ENCODE measurements around the gene H6PD.

H6PD gene

GRCh38 chr1:9262096-9262986, 27.8 kb downstream of the H6PD start:
- no peak overlapping the region for H3K4me3 ChIP-seq (ENCODE audit: low read depth in 1 of 2, low read length in 1 of 2)
- H3K27me3 ChIP-seq: no peaks in the 10 kb centered on the region
- TF ChIP-seq, protein P1, sequence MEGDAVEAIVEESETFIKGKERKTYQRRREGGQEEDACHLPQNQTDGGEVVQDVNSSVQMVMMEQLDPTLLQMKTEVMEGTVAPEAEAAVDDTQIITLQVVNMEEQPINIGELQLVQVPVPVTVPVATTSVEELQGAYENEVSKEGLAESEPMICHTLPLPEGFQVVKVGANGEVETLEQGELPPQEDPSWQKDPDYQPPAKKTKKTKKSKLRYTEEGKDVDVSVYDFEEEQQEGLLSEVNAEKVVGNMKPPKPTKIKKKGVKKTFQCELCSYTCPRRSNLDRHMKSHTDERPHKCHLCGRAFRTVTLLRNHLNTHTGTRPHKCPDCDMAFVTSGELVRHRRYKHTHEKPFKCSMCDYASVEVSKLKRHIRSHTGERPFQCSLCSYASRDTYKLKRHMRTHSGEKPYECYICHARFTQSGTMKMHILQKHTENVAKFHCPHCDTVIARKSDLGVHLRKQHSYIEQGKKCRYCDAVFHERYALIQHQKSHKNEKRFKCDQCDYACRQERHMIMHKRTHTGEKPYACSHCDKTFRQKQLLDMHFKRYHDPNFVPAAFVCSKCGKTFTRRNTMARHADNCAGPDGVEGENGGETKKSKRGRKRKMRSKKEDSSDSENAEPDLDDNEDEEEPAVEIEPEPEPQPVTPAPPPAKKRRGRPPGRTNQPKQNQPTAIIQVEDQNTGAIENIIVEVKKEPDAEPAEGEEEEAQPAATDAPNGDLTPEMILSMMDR (IDR thresholded peaks at IDR 0.05): no peak
- no peak overlapping the region for H3K27ac ChIP-seq
- H3K9me3 ChIP-seq: no peaks in the 10 kb centered on the region
- peaks cover 12 to 13% of the 10 kb centered on the region in 2 experiments for H3K4me1 ChIP-seq (ENCODE audit: control insufficient read depth in 1 of 2, insufficient read depth in 1 of 2, low read depth in 1 of 2, low read length in 1 of 2)
- H3K36me3 ChIP-seq: peaks cover 73% of the 10 kb centered on the region

DNA sequence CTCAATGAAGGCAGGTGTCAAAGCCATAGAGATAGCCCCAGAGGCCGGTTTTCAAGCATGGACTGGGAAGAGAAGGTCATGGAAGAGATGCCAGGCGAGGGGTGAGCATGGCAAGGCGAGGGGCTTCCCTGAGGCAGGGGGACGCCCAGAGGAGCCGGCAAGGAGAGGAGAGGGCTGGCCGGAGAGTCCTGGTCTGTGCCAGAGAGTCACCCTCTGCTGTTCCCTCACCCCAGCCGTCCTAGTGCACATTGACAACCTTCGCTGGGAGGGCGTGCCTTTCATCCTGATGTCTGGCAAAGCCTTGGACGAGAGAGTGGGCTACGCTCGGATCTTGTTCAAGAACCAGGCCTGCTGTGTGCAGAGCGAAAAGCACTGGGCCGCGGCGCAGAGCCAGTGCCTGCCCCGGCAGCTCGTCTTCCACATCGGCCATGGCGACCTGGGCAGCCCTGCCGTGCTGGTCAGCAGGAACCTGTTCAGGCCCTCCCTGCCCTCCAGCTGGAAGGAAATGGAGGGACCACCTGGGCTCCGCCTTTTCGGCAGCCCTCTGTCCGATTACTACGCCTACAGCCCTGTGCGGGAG, 28.8 kb downstream of the H6PD start:
- peaks cover 12 to 13% of the 10 kb centered on the region in 2 experiments for H3K4me1 ChIP-seq (ENCODE audit: control insufficient read depth in 1 of 2, insufficient read depth in 1 of 2, low read depth in 1 of 2, low read length in 1 of 2)
- no peak overlapping the region for H3K4me3 ChIP-seq (ENCODE audit: low read depth in 1 of 2, low read length in 1 of 2)
- peaks cover 71% of the 10 kb centered on the region for H3K36me3 ChIP-seq
- no peak overlapping the region for H3K27ac ChIP-seq
- no peaks in the 10 kb centered on the region for H3K27me3 ChIP-seq
- no peaks in the 10 kb centered on the region for H3K9me3 ChIP-seq
- TF ChIP-seq, protein P1 (IDR thresholded peaks at IDR 0.05): no peak

GRCh38 chr1:9263984-9264872, 29.7 kb downstream of the H6PD start:
- peaks cover 78% of the 10 kb centered on the region for H3K36me3 ChIP-seq
- H3K9me3 ChIP-seq: no peaks in the 10 kb centered on the region
- H3K27me3 ChIP-seq: no peaks in the 10 kb centered on the region
- H3K4me3 ChIP-seq (ENCODE audit: low read depth in 1 of 2, low read length in 1 of 2): no peak overlapping the region
- H3K27ac ChIP-seq: no peak overlapping the region
- peaks cover 12 to 13% of the 10 kb centered on the region in 2 experiments for H3K4me1 ChIP-seq (ENCODE audit: control insufficient read depth in 1 of 2, insufficient read depth in 1 of 2, low read depth in 1 of 2, low read length in 1 of 2)
- TF ChIP-seq, protein P1 (IDR thresholded peaks at IDR 0.05): no peak

GRCh38 chr1:9265037-9265436, 30.5 kb downstream of the H6PD start:
- TF ChIP-seq, protein P1 (IDR thresholded peaks at IDR 0.05): no peak
- Histone ChIP-seq H3K27me3 (no peaks in the 10 kb centered on the region), H3K9me3 (no peaks in the 10 kb centered on the region), H3K36me3 (peaks cover 86% of the 10 kb centered on the region), H3K27ac (no peak overlapping the region), H3K4me1 (ENCODE audit: control insufficient read depth in 1 of 2, insufficient read depth in 1 of 2, low read depth in 1 of 2, low read length in 1 of 2) (peaks cover 12 to 13% of the 10 kb centered on the region in 2 experiments), H3K4me3 (ENCODE audit: low read depth in 1 of 2, low read length in 1 of 2) (no peak overlapping the region)

DNA sequence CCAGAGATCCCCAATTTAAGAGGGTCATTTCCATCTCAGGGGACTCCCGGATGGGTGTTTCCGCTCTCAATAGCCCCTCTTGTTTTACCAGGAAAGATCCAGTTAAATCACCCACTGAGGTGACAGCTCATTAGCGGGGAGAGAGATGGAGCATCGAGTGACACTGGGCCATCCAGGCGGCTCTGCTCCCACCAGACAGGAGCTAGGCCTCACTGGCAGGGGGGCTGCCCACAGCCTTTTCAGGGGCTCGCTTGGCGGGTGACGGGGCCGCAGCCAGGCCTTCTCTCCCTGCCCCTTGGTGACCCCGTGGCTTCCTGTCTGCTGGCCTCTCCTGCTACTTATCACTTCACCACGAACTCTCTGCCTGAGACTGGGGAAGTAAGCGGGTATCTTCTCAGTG, 31.4 kb downstream of the H6PD start:
- H3K4me3 ChIP-seq (ENCODE audit: low read depth in 1 of 2, low read length in 1 of 2): no peak overlapping the region
- H3K4me1 ChIP-seq (ENCODE audit: control insufficient read depth in 1 of 2, insufficient read depth in 1 of 2, low read depth in 1 of 2, low read length in 1 of 2): peaks cover 6 to 9% of the 10 kb centered on the region in 2 experiments
- H3K27me3 ChIP-seq: no peaks in the 10 kb centered on the region
- TF ChIP-seq, protein P1 (IDR thresholded peaks at IDR 0.05): no peak
- H3K36me3 ChIP-seq: peaks cover 93% of the 10 kb centered on the region
- H3K27ac ChIP-seq: no peak overlapping the region
- H3K9me3 ChIP-seq: no peaks in the 10 kb centered on the region
